DOHH2 (cell line): ENCODE data around the gene F10.

Experiments
- CTCF ChIP-seq: fragments of 200-600 bp; sonication (generic); IDR thresholded peaks from one replicate; pipeline ENCODE4 v1.5.1; 2014; ENCODE audit warnings: antibody characterized with exemption, mild to moderate bottlenecking, low read depth, low read length; ENCODE audit not compliant: poor library complexity, severe bottlenecking
- EZH2phosphoT487 ChIP-seq: fragments of 200-600 bp; sonication (generic); IDR thresholded peaks from 2 replicates; pipeline ENCODE4 v1.6.1; 2017; ENCODE audit warnings: borderline replicate concordance, mild to moderate bottlenecking, antibody characterized with exemption, low read length, moderate library complexity, mixed read lengths

DNA sequence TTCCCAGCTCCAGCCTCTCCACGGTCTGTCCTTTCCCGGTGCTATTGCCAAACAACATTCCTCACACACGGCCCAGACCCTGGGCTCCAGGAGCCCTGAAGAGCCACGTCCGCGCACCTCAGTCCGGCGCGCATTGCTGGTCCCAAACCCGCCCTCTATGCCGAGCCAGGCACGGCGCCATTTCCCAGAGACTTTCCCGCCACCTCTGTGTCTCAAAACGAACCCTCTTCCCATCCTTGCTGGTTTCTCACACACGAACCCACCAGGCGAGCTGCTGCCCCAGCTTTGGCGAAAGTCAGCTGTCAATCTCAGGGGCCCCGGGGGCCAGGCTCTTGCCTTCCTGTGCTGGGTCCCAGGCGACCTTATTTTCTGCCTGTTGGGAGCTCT is 45.0 kb upstream of the F10 start:
- TF ChIP-seq CTCF: no peak
- TF ChIP-seq EZH2phosphoT487: no peak
